ENCODE data around the gene ABCA7. TPM values are rescaled to one million over a fixed set of nuclear protein-coding genes. Genes with fewer than 3 reads are reported as not detected.
A peak's percentile ranks its signal among the peaks of the same experiment; 100 is the strongest.

Gene ABCA7
- total RNA-seq, 1 experiment from 2014 or later: 91.4 TPM

- no peaks in the 10 kb centered on the region for H3K27me3 ChIP-seq (ENCODE audit: insufficient read depth, low read length)
- H3K9me2 ChIP-seq (ENCODE audit: insufficient read depth): no peaks in the 10 kb centered on the region
- TF ChIP-seq ZFX (IDR thresholded peaks at IDR 0.05) (no peak), FOSL1 (IDR thresholded peaks at IDR 0.05; ENCODE audit: low read depth) (no peak), RAD21 (IDR thresholded peaks at IDR 0.05; ENCODE audit: low read depth) (no peak), CTCF (IDR thresholded peaks at IDR 0.05 in 2 of 3, conservative IDR thresholded peaks at IDR 0.05 in 1 of 3; ENCODE audit: borderline replicate concordance in 1 of 3, insufficient read depth in 1 of 3, low read depth in 2 of 3, low read length in 2 of 3) (no peak), SP1 (IDR thresholded peaks at IDR 0.05; ENCODE audit: low read depth) (no peak), SIN3A (IDR thresholded peaks at IDR 0.05; ENCODE audit: low read depth) (no peak), SRF (IDR thresholded peaks at IDR 0.05; ENCODE audit: low read depth) (no peak), CBX3 (IDR thresholded peaks at IDR 0.05; ENCODE audit: low read depth) (no peak), JUND (IDR thresholded peaks at IDR 0.05) (no peak), ZNF274 (IDR thresholded peaks at IDR 0.05; ENCODE audit: low read depth, low read length) (no peak), EZH2 (IDR thresholded peaks at IDR 0.05) (no peak)
- ChIA-PET RAD21 (ENCODE audit: low non-redundant PET in 1 of 2, low total read pairs in 2 of 2, uncharacterized antibody in 2 of 2, unreplicated experiment in 2 of 2) (no interaction called here), CTCF (no interaction called here), POLR2A (no interaction called here)
- H3K27ac ChIP-seq (ENCODE audit: low read depth, low read length): peak overlapping the region; percentile 38; the same call in 1 of the 2 replicates
- peaks cover 10 to 58% of the 10 kb centered on the region in 2 experiments for H3K36me3 ChIP-seq (ENCODE audit: control insufficient read depth in 1 of 2, insufficient read depth in 2 of 2, low read length in 2 of 2)
- intact Hi-C loops (cut with micrococcal nuclease): no loop called here
- DNase-seq (ENCODE audit: low read depth, low spot score) (no peak), ATAC-seq (no peak)
- peaks cover 5% of the 10 kb centered on the region; the same call in 1 of the 2 replicates for H3K79me2 ChIP-seq (ENCODE audit: insufficient read depth, low read length)
- peaks cover 6% of the 10 kb centered on the region; the same call in 1 of the 2 replicates for H4K20me1 ChIP-seq (ENCODE audit: insufficient read depth)
- no peak overlapping the region for H3K4me3 ChIP-seq (replicated peaks in 1 of 2; ENCODE audit: low read depth in 1 of 2, low read length in 2 of 2)
- no peak overlapping the region for H3K4me2 ChIP-seq (ENCODE audit: low read length)
- BruUV-seq (replicated peaks): no TSS peak
- H3K9ac ChIP-seq (ENCODE audit: low read length): no peak overlapping the region
- no peak overlapping the region for H2AFZ ChIP-seq (ENCODE audit: low read depth, low read length, poor library complexity, severe bottlenecking)
- no peaks in the 10 kb centered on the region for H3K9me3 ChIP-seq (ENCODE audit: control insufficient read depth in 1 of 2, insufficient read depth in 1 of 2, low read depth in 1 of 2, low read length in 2 of 2)
- peaks cover 7 to 29% of the 10 kb centered on the region in 2 experiments for H3K4me1 ChIP-seq (ENCODE audit: control insufficient read depth in 1 of 2, insufficient read depth in 2 of 2, low read length in 2 of 2)
Observed at GRCh38 chr19:991932-992669, 47.8 kb upstream of the ABCA7 start.

Data from HCT116 (cell line).